CD4-positive, alpha-beta T cell treated with Interleukin-6 at 100 ng/mL for 8 hours (primary cell): ENCODE results near the gene DZIP3.

Experiments
- DNase-seq: peaks from one replicate; pipeline ENCODE4 v3.0.0-alpha.2; 2020; ENCODE audit warnings: mixed read lengths, low spot score

Gene DZIP3, protein sequence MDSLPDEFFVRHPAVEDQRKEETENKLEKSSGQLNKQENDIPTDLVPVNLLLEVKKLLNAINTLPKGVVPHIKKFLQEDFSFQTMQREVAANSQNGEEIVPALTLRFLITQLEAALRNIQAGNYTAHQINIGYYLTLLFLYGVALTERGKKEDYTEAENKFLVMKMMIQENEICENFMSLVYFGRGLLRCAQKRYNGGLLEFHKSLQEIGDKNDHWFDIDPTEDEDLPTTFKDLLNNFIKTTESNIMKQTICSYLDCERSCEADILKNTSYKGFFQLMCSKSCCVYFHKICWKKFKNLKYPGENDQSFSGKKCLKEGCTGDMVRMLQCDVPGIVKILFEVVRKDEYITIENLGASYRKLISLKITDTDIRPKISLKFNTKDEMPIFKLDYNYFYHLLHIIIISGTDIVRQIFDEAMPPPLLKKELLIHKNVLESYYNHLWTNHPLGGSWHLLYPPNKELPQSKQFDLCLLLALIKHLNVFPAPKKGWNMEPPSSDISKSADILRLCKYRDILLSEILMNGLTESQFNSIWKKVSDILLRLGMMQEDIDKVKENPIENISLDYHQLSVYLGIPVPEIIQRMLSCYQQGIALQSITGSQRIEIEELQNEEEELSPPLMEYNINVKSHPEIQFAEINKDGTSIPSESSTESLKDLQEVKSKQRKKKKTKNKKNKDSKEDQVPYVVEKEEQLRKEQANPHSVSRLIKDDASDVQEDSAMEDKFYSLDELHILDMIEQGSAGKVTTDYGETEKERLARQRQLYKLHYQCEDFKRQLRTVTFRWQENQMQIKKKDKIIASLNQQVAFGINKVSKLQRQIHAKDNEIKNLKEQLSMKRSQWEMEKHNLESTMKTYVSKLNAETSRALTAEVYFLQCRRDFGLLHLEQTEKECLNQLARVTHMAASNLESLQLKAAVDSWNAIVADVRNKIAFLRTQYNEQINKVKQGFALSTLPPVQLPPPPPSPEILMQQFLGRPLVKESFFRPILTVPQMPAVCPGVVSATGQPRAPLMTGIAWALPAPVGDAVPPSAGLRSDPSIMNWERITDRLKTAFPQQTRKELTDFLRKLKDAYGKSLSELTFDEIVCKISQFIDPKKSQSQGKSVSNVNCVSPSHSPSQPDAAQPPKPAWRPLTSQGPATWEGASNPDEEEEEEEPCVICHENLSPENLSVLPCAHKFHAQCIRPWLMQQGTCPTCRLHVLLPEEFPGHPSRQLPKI

DNA sequence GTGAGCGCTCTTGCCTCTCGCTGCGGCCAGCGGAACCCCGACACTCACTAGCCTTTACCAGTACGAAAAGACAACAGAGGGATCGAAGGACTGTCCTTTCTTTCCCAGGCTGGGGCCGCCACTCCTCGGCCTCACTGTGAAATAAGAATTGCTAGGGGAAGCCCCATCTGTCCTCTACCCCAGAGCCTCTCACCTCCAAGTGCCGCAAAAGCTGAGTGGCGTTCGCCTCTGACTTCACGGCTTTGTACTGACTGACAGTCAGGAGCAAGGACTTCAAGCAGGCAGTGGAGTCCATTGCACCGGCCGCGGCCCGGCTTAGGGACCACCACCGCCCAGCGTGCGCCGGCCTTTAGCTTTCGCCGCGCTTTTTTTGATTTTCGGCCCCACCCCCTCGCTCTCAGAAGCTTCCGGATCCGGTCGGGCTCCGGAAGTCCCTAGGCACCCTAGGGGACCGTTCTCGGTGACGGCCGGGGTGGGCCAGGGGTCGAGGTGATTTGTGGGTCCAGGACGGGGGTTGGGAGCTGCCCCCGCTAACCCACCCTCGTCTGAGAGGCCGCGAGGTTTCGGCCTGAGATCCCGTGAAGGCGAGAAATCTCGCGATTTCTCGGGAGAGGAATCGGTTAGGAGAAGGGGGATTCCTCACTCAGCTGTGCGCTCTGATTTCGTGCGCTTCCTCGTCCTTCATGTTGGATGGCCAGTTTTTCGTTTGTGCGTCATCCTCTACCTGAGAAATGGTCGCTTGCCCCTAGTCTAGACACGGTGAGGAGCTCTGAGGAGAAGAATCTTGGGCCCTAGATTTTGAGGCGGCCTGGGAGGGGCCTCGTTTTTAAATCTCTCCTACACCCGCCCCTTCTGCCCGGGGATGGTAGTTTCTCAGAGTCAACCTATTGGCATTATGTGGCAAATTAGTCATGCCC, at the start of gene DZIP3, which contains the start of gene CIP2A:
Gene DZIP3 (plus strand): TSS at position 642 of the 917 bp plus-strand sequence. CDS start 15,685 bp downstream, outside the sequence.
Gene CIP2A (minus strand): TSS at position 358 of the 917 bp plus-strand sequence. CDS start 63 bp downstream, at position 295.
- peak; percentile 68 for DNase-seq

DNA sequence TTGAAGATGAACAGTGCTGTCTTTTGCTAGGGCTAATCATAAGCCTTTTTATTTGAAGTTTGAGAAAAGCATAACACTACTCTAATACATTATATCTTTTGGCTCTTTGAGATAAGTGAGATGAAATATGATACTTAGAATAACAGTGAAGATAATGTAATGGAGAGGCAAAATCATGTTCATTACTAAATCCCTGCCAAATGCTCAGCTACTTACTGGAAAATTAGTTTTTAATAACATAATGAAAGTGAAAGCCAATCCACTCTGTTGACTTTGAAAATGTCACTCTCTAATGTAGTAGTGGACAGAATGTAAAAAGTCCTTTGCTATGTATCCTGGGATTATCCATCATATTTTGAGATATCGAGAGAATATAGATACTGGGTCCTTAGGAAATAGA, 43.3 kb upstream of the DZIP3 start:
- no peak for DNase-seq

DNA sequence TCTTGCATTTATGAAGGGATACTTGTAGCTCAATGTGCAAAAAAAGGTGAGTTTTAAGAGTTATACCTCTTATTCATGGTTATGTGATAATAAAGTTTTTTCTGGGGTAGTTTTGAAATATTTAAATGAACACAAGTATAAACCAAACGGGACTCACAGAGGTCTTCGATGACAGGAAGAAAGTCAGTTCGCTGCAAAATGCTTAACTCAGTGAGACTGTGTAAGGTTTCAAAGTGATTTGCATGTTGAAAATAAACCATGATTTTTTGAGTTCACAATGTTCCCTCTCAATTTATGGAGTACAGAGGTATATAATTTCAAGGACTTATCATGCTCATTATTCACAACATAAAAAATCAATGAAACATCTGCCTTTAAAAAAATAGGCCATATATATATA, 42.8 kb upstream of the DZIP3 start:
- no peak for DNase-seq

DNA sequence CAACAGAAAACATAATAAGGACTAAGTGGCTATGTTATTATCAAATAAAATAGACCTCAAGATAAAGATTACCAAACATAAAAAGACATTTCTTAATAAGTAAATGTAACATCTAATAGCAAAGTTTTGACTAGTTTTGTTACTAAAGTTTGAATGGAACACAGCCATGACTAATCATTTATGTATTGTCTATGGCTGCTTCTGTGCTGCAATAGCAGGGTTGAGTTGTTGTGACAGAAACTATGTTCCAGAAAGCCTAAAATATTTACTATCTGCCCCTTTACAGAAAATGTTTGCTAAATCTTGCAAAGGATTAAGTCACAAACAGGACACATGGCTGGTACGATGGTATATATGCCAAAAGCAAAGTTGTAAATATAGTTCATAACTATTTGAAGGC, 41.2 kb upstream of the DZIP3 start:
- DNase-seq = no peak

DNA sequence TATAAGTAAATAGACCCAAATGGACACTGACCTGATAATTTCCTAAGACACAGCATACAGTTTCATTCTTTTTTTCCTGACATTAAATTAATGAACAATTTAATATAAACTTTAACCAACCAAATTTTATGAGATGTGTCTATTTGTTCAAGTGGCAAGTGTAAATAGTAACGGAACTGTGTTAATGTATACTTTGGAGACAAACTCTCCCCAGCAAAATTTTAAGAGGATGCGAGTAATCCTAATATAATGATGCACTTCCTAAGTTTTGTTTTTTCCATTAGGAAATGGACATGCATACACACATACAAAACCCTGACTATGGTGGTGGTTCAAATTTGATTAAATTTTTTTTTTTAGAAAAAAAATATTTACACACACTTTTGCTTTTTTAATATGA, 40.6 kb upstream of the DZIP3 start:
- no peak for DNase-seq

DNA sequence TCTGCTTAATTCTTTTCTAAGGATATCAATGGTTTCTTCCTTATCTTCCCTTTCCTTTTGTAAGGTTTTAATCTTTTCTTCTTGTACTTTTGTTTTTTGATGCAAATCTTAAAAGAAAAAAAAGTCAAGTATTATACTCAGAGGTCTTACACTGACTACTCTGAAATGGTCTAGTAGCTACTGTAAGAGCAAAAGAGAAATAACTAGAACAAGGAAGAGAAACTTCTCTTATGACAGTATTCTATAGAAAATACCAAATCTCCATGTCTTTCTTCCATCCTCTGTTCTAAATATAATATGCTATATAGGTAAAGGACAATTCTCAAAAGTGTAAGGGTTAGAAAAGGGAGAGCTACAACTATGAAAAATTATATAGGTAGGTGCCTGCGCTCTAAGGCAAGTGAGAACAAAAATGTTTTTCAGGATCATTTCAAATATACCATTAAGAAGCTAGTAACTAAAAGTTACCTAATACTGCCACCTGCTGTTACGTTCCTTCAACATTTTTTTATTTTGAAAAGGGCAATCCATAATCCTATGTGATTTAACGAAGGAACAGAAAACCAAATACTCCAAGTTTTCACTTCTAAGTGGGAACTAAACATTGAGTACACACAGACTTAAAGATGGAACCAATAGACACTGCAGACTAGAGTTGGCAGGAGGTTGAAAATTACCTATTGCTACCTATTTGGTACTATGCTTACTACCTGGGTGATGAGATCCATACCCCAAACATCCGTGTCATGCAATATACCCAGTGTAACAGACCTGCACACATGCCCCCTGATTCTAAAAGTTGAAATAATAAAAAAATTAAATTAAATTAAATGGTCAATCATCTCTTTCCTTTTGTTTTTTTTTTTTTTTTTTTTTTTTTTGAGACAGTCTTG, 37.0 kb upstream of the DZIP3 start:
- peak; percentile 27 for DNase-seq

DNA sequence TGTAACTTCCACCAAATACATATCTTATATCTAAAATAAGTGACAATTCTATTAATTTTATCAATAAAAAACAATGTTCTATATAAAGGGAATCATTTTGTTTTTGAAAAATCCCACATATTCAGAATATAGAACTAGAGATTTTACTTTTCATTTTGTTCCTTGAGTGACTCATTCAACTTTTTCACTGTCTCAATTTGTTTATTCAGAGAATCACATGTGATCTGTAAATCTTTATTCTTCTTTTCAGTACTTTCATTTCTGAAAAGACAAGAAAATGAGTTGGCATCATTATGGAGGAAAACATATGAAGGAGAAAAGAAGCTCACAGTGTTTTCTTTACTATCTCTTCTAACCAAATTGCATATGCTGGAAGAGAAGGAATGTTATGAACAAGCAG, 35.3 kb upstream of the DZIP3 start:
- DNase-seq = no peak

DNA sequence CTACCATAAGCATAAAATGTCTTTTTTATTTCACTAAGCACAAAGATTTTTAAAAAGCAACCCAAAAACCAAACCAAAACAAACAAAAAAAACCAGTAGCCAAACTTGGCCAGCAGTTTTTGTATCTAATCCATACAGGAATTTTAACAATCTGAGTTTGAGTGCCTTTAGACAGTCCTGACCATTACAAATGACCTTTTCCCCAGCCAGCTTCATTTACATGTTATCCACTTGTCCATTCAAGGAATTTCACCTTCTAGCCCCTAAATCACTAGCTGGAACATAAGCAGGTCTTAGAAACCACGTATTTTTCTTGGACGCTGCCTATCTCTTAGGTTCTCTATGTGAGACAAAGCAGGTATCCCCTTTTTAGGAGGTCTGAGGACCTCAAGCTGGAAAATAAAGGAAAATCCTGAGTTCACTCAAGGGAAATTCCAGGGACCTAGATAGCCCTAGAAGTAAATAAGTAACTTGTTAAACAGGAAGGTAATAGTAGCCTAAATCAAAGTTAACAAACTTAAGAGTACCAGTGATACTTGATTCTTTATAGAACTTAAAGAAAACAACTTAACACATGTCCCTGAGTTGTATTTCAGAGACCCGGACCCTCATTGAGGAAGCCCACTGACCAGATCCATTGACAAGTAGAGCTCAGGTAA, 34.5 kb upstream of the DZIP3 start:
- no peak for DNase-seq

DNA sequence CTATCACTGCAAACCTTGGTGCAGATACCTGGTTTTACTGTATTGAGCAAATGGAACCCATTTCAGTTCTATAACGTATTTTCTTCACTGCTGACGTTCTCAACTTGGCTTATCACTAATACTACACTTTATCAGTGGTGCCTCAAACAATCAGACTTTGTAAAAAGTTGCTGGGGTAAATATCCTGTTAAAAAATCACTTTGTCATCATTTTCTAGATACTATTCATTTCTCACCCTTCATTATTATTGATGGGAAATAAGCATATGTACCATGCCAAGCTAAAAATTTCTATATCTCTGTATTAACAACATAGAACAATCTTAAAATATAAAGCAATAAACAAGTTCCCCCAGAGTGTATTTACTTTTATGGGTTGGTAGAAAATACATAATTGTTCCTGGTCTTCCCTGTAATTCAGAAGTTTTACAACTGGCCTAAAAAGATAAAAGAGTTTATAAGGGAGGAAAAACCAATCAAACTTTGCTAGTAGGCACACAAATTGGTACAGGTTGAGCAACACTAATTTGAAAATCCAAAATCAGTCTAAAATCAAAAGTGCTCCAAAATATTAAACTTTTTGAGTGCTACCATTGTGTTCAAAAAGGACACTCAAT, 33.4 kb upstream of the DZIP3 start:
- DNase-seq = no peak

DNA sequence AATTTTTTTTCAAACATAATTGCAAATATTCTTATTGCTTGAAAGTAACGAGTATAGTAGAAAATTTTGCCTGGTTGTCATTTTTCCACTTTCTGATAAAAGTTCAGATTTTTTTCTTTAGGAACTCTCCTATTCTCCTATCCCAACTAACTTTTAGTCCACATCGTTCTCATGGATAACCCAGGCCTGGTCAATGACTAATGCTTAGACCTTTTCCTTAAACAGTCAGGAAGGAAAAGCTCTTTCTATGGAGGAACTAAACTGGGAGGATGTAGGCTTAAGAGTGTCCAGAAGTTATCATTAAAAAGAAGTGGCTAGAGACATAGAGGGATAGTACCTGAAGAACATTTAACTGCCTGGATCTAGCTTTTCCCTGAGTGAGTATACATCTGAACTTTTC, 27.0 kb upstream of the DZIP3 start:
- DNase-seq = no peak

DNA sequence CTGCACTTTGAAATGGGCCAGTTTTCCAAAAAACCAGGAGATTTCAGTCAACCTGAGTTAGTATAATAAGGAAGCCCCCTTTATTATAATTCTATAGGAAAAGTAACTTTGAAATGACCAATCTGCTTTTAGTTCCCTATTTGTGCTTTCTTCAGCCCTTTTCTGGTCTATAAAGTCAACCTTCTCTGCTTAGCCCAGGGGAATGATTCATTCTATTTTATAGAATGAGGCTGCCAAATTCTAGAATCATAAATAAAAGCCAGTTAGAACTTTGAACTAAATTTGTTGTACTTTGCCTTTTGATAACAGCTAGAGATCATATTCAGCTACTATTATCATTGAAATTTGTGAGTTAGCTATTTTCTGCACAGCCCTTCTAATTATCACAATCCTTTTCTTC, 25.0 kb upstream of the DZIP3 start:
- DNase-seq = no peak

DNA sequence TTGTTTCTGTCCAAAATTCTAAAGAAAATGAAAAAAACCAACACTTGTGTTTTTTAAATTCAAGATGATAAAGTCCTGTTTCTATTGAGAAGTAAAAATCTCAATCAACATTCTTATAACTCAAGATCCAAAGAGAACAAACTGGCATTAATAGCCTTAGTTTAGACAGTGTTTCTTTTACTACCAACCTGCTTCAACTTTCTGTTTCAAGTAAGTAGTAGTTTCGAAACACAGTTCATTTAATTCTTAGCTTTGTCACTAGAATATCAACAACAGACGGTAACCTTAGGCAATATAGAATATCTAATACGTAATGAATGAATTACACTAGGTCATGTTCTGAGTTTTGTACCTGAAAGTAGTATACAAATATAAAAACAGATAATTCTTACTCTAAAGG, 24.0 kb upstream of the DZIP3 start:
- no peak for DNase-seq

DNA sequence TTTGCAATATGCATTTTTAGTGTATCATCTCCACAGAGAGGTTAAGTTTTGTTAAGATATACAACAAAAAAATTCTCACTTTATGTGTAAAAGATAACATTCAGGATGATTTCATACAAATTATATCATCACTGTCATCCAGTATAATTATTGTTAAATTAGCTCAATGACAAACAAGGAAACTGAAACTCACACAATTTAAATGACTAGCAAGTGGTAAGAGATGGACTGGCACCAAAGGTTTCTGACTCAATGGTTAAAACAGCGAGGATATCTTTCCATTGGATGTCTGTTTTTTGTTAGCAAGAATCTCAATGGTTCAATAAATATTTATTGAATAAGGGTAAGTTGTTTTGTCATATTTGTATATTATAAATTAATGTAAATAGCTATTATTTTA, 22.9 kb upstream of the DZIP3 start:
- DNase-seq = no peak

DNA sequence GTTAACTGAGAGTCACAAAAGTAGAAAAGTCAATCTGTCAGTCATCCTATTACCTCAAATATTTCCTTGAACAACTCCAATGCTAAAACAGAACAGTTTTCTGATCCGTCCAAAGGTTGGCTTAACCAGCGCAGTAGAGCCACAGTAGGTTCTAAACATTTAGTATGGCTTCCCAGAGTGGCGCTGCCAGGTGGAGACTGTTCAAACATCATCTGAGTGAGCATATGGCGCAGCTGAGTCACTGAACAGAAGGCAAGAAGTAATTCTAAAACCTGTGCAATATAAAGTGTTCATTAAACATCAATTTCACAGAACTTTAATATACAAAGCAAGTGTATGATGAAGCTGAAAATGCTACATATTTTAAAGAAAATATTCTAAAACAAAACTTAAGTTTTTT, 20.2 kb upstream of the DZIP3 start:
- DNase-seq = no peak

DNA sequence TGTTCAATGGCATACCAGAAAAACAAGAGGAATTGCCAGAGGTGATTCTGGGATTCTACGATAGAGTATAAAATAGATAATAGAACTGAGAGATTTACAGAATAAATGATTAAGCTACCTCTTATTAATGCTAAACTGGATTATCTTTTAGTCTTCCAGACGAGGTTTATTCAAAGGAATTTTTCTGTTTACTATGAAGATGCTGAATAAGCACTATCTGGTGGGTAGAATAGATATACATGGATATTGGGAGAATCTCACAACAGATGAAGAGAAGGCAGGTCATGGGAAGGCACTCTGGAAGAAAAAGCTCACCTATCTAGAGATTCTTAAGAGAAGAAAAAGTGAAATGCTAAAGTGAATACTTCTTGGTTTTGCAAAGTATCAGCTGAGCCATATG, 11.5 kb upstream of the DZIP3 start:
- DNase-seq = no peak

DNA sequence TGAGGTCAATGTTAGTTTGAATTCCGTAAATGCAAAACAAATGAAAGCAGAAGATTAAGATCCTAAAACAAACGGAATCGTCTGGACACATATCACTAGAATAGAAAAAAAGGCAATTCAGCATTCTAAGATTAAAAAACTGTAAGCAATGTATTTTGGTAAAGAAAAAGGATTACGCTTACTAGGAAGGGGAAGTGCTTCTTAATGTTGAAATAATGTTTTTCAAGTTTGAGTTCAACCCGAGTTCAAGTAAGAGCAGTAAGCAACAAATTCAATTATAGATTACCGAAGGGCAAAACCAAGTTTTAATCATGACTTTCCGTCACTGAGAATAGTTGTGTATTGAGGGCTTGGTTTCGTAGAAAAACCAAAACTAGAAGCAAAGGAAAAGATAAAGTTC, 921 bp upstream of the DZIP3 start:
- no peak for DNase-seq

DNA sequence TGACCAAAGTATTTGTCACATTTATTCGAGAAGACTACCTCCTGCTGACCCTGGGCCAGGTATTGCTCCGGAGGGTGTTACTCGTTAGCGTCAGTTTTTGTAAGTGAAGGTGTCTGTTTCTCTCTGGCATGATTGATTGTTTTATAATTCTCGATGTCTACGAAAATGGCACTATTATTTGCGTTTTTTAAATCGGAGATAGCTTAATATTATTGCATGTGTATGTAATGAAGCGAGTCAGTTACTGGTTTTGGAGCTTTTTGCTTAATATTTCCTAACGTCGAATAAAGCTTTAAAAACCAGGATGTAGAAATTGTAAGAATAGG, 439 bp downstream of the DZIP3 start:
- no peak for DNase-seq

DNA sequence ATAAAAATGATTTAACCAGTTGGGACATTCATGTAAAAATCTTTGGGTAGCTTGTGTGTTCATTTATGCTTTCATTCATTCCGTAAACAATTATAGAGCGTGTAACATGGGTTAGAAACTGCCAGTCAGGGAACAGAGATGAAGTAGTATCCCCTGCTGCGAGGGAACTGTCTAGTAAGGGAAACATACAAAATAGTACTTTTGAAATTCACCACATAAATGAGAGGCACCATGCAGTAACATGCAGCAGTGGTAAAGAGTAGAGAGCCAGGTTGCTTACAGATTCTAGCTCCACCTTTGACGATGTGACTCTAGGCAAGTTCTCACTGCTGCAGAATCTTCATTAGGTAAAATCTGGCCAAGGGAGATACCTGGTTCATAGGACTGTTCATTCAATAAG, 938 bp downstream of the DZIP3 start:
- DNase-seq = peak; percentile 8

DNA sequence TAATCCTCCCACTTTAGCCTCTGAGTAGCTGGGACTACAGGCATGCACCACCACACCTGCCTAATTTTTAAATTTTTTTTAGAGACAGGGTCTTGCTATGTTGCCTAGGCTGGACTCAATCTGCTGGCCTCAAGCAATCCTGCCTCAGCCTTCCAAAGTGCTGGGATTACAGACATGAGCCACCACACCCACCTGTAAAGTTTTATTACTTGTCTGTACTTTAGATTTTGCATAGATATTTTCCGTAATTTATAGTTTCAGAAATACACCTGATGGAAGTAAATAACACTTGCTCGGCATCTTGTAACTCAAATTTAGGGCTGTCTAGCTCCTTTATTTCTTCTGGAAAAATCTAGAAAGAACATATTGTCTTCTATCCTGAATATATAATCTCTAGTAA, 5.8 kb downstream of the DZIP3 start:
- DNase-seq = no peak
